Endothelial cell of umbilical vein (primary cell): ENCODE results near the gene FBXW11. TPM values are rescaled to one million over a fixed set of nuclear protein-coding genes. Genes with fewer than 3 reads are reported as not detected.

ENCODE experiments used
- BruUV-seq: library from RNA; stranded (reverse); fragments of 400-500 nt; replicated peaks from 2 replicates; lab custom pipeline; 2021; lab: Mats Ljungman, UMichigan
- CTCF ChIA-PET: fragments of 300-600, 350-600 bp; sonication (Branson Sonifier 250); formaldehyde crosslinking; loops from one replicate; lab custom pipeline; 2021; ENCODE audit warnings: antibody characterized with exemption, inconsistent platforms; lab: Charles Lee
- POLR2A ChIA-PET: fragments of 300-600, 350-600 bp; sonication (Branson Sonifier 250); formaldehyde crosslinking; loops from one replicate; lab custom pipeline; 2021; ENCODE audit warnings: antibody characterized with exemption, inconsistent platforms; lab: Charles Lee
- DNase-seq: peaks from one replicate; pipeline ENCODE4 v3.0.0-alpha.2; 2011; ENCODE audit warnings: low read depth, low spot score
- FAIRE-seq: peaks from 2 replicates; lab custom pipeline; 2011; peaks lifted over from hg19 to GRCh38; lab: Jason Lieb, UNC
- H2AFZ ChIP-seq: 2 replicates; pipeline ENCODE4 v1.6.0; 2012; ENCODE audit warnings: low read depth, low read length, control low read depth, inconsistent platforms
- H3K27ac ChIP-seq: 2 replicates; pipeline ENCODE4 v1.5.1; 2011; ENCODE audit warnings: low read depth, mild to moderate bottlenecking, control low read depth, low read length, moderate library complexity; ENCODE audit not compliant: insufficient read depth
- H3K27me3 ChIP-seq, 2 experiments: 2 replicates each; pipeline versions ENCODE4 v1.6.0 to v1.6.1; 2011; ENCODE audit warnings: low read length in 2 of 2, mixed read lengths in 1 of 2; ENCODE audit not compliant: control insufficient read depth in 2 of 2, insufficient read depth in 2 of 2
- H3K36me3 ChIP-seq, 2 experiments: 2 replicates in 1 of 2; 3 replicates in 1 of 2; pipeline ENCODE4 v1.5.1; 2011; ENCODE audit warnings: low read length in 2 of 2, mild to moderate bottlenecking in 1 of 2, moderate library complexity in 1 of 2; ENCODE audit not compliant: control insufficient read depth in 2 of 2, insufficient read depth in 2 of 2; ENCODE audit errors: extremely low read depth in 1 of 2
- H3K4me1 ChIP-seq: 3 replicates; pipeline ENCODE4 v1.5.1; 2011; ENCODE audit warnings: mild to moderate bottlenecking, low read length; ENCODE audit not compliant: control insufficient read depth, insufficient read depth; ENCODE audit errors: extremely low read depth
- H3K4me2 ChIP-seq: 2 replicates; pipeline ENCODE4 v1.6.1; 2011; ENCODE audit warnings: low read length, control low read depth, mixed read lengths; ENCODE audit not compliant: insufficient read depth
- H3K4me3 ChIP-seq, 3 experiments: fragments of 200-600 bp in 1 of 3; sonication (generic), shearing (Covaris generic) in 1 of 3; replicated peaks in 1 of 3; 2 replicates each; pipeline ENCODE4 v1.5.1; 2011 to 2016; ENCODE audit warnings: control low read depth in 3 of 3, low read length in 3 of 3, mild to moderate bottlenecking in 2 of 3, inconsistent platforms in 1 of 3, low read depth in 1 of 3, moderate library complexity in 1 of 3; ENCODE audit not compliant: insufficient read depth in 1 of 3
- H3K79me2 ChIP-seq: 2 replicates; pipeline ENCODE4 v1.6.0; 2012; ENCODE audit warnings: low read length, inconsistent platforms; ENCODE audit not compliant: control insufficient read depth, insufficient read depth
- H3K9ac ChIP-seq: replicated peaks from 2 replicates; pipeline ENCODE3; 2011; ENCODE audit warnings: low read length, control low read depth; ENCODE audit not compliant: insufficient read depth; ENCODE audit errors: extremely low read depth
- H3K9me1 ChIP-seq: replicated peaks from 3 replicates; pipeline ENCODE4 v1.6.0; 2011; ENCODE audit warnings: mild to moderate bottlenecking, low read length; ENCODE audit not compliant: control insufficient read depth, insufficient read depth; ENCODE audit errors: extremely low read depth
- H3K9me3 ChIP-seq: replicated peaks from 2 replicates; pipeline ENCODE4 v1.5.1; 2012; ENCODE audit warnings: low read length, inconsistent platforms; ENCODE audit not compliant: control insufficient read depth, insufficient read depth
- H4K20me1 ChIP-seq: replicated peaks from 2 replicates; pipeline ENCODE3; 2011; ENCODE audit warnings: mild to moderate bottlenecking, low read length; ENCODE audit not compliant: control insufficient read depth, insufficient read depth; ENCODE audit errors: extremely low read depth
- EZH2 ChIP-seq: IDR thresholded peaks from 2 replicates; pipeline ENCODE4 v1.6.1; 2012; ENCODE audit warnings: borderline replicate concordance, low read depth, mild to moderate bottlenecking, moderate library complexity, low read length, inconsistent platforms; ENCODE audit not compliant: severe bottlenecking
- FOS ChIP-seq: IDR thresholded peaks from 2 replicates; pipeline ENCODE4 v1.6.1; 2011; ENCODE audit warnings: mild to moderate bottlenecking, low read length, moderate library complexity, borderline replicate concordance; ENCODE audit not compliant: insufficient read depth
- GATA2 ChIP-seq: IDR thresholded peaks from 2 replicates; pipeline ENCODE4 v1.7.0; 2011; ENCODE audit warnings: low read depth, mild to moderate bottlenecking, moderate library complexity, mixed read lengths, low read length; ENCODE audit not compliant: insufficient read length, insufficient read depth
- JUN ChIP-seq: IDR thresholded peaks from 2 replicates; pipeline ENCODE4 v1.6.1; 2011; ENCODE audit warnings: borderline replicate concordance, low read depth; ENCODE audit not compliant: insufficient read length, insufficient read depth
- MYC ChIP-seq: IDR thresholded peaks from one replicate; pipeline ENCODE4 v1.6.1; 2011; ENCODE audit warnings: mild to moderate bottlenecking, low read depth, low read length
- POLR2A ChIP-seq: IDR thresholded peaks from 2 replicates; pipeline ENCODE4 v1.6.1; 2012; ENCODE audit warnings: low read depth, mild to moderate bottlenecking, control low read depth, low read length
- POLR2AphosphoS5 ChIP-seq: IDR thresholded peaks from 2 replicates; pipeline ENCODE4 v1.6.1; 2012; ENCODE audit warnings: low read depth, mild to moderate bottlenecking, control low read depth, low read length, moderate library complexity; ENCODE audit not compliant: insufficient read depth
- dilution Hi-C: fragments of 300-500 bp; cut with MboI; formaldehyde crosslinking; loops from one replicate; pipeline ENCODE4 v1.15.0; 2019; ENCODE audit warnings: low sequenced_read_pairs; ENCODE audit not compliant: extremely low pct_ligation_motif_present
- intact Hi-C: fragments of 100-400 bp; cut with micrococcal nuclease; formaldehyde crosslinking; loops from one replicate; pipeline ENCODE4 v1.10.0; 2022
- polyA plus RNA-seq, 4 experiments: library from polyadenylated mRNA; depleted of rRNA in 3 of 4; stranded (reverse) in 3 of 4; unstranded in 1 of 4; fragments of >200 nt; gene quantifications; 2 replicates each; pipeline versions ENCODE4 v1.2.1 to v1.2.3, GENCODE V29; 2011 to 2012; ENCODE audit warnings: missing spikeins in 1 of 4
- total RNA-seq: library from RNA; stranded (reverse); gene quantifications from 2 replicates; pipeline ENCODE4 v1.2.3, GENCODE V29; 2021
- TF ChIP-seq, protein P1 (sequence below): IDR thresholded peaks from 2 replicates; pipeline ENCODE4 v1.6.1; 2011; ENCODE audit not compliant: insufficient read depth, insufficient read length
- TF ChIP-seq, protein P2 (sequence below), 2 donors: IDR thresholded peaks; 1 replicate in 1 of 2; 2 replicates in 1 of 2; pipeline ENCODE4 v1.5.1; 2011; ENCODE audit warnings: low read length in 2 of 2, mild to moderate bottlenecking in 2 of 2, moderate library complexity in 2 of 2, control low read depth in 1 of 2, inconsistent platforms in 1 of 2, low read depth in 1 of 2; ENCODE audit not compliant: insufficient read depth in 1 of 2; ENCODE audit errors: extremely low read depth in 1 of 2

The FBXW11 gene
- total and polyA plus RNA-seq, 2 donors (not counting 3 experiments of a cell fraction or from before 2014, with no cell fraction given), result 30.7 to 44.7 TPM

DNA sequence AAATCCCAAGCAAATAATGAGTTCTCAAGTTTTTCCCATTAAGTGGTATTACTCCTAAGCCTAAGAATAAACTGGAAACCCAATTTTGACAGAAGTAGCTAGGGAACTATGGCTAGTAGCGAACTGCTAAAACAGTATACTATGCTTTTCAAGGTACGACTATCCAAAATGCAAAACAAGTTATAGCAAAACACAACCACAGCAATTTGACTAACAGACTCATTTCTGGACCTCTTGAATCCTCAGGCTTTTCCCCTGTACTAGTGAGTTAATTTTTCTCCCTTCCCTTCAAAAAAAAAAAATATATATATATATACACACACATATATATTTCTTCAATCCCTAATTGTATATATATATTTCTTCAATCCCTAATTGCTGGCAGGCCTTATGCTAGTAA, 7.3 kb downstream of the FBXW11 start:
- CTCF ChIA-PET, result interaction anchor here (2.0 kb wide), 1 partner anchor 86 kb away, joined by 8 read pairs; no protein-coding TSS in a partner anchor
- Histone ChIP-seq H4K20me1 (peaks cover 10% of the 10 kb centered on the region), H3K9me1 (peaks cover 4% of the 10 kb centered on the region), H3K79me2 (peaks cover 91% of the 10 kb centered on the region), H3K36me3 (peaks cover 0 to 2% of the 10 kb centered on the region in 2 experiments), H3K27ac (no peak overlapping the region), H3K27me3 (no peaks in the 10 kb centered on the region), H3K9ac (no peak overlapping the region), H3K4me2 (no peak overlapping the region), H3K4me1 (peaks cover 14% of the 10 kb centered on the region), H3K9me3 (no peaks in the 10 kb centered on the region), H3K4me3 (no peak overlapping the region), H2AFZ (no peak overlapping the region)
- dilution Hi-C loops, result no loop called here
- DNase-seq (no peak), FAIRE-seq (no peak)
- no TSS peak for BruUV-seq
- POLR2A ChIA-PET, result no interaction called here
- intact Hi-C loops, result no loop called here
- no peak for TF ChIP-seq POLR2A
- TF ChIP-seq, protein P1, sequence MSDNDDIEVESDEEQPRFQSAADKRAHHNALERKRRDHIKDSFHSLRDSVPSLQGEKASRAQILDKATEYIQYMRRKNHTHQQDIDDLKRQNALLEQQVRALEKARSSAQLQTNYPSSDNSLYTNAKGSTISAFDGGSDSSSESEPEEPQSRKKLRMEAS, result no peak
- no peak for TF ChIP-seq GATA2
- no peak for TF ChIP-seq JUN
- no peak for TF ChIP-seq FOS
- TF ChIP-seq, protein P2, sequence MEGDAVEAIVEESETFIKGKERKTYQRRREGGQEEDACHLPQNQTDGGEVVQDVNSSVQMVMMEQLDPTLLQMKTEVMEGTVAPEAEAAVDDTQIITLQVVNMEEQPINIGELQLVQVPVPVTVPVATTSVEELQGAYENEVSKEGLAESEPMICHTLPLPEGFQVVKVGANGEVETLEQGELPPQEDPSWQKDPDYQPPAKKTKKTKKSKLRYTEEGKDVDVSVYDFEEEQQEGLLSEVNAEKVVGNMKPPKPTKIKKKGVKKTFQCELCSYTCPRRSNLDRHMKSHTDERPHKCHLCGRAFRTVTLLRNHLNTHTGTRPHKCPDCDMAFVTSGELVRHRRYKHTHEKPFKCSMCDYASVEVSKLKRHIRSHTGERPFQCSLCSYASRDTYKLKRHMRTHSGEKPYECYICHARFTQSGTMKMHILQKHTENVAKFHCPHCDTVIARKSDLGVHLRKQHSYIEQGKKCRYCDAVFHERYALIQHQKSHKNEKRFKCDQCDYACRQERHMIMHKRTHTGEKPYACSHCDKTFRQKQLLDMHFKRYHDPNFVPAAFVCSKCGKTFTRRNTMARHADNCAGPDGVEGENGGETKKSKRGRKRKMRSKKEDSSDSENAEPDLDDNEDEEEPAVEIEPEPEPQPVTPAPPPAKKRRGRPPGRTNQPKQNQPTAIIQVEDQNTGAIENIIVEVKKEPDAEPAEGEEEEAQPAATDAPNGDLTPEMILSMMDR (IDR thresholded peaks at IDR 0.05; ENCODE audit: extremely low read depth in 1 of 2, insufficient read depth in 1 of 2, low read depth in 1 of 2, low read length in 2 of 2), result no peak
- no peak for TF ChIP-seq POLR2AphosphoS5
- TF ChIP-seq MYC, result no peak
- no peak for TF ChIP-seq EZH2
